Retinal pigment epithelial cell (primary cell): ENCODE results near the gene PDE10A.

ENCODE experiments used
- DNase-seq: peaks from one replicate; pipeline ENCODE4 v3.0.0-alpha.2; 2010; ENCODE audit warnings: low read depth
- H3K4me3 ChIP-seq: 2 replicates; pipeline ENCODE4 v1.5.1; 2011; ENCODE audit warnings: mild to moderate bottlenecking, low read length, control low read depth, moderate library complexity
- TF ChIP-seq, protein P1 (sequence below): conservative IDR thresholded peaks from 2 replicates; pipeline ENCODE4 v1.5.1; 2011; ENCODE audit warnings: low read depth, low read length, control low read depth, inconsistent platforms

Gene PDE10A

DNA sequence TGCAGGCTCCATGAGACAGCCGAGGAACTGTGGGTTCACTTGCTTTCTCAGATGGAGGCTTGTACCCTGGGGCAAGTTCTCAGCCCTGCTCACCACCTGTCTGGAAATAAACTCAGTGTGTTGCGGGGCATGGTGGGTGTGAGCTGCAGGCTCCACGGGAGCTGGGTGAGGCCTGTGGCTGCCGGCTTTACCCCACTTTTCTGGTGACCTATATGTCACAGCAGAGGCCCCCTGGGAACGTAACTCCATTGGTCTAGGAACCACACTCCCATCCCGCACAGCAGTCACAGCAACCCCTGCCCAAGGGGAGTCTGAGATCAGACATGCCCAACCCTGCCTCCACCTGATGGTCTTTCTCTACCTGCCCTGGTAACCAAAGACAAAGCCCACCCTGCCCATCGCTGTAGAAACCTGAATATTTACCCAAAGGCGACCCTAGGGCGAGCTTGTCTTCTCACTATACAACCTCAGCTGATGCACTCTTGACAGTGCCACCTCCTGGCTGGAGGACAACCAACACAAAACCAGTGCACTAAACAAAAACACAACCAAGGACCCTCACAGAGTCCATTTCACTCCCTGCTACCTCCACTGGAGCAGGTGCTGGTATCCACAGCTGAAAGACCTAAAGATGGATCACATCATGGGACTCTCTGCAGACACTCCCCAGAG lies 174.3 kb downstream of the PDE10A start:
- TF ChIP-seq, protein P1, sequence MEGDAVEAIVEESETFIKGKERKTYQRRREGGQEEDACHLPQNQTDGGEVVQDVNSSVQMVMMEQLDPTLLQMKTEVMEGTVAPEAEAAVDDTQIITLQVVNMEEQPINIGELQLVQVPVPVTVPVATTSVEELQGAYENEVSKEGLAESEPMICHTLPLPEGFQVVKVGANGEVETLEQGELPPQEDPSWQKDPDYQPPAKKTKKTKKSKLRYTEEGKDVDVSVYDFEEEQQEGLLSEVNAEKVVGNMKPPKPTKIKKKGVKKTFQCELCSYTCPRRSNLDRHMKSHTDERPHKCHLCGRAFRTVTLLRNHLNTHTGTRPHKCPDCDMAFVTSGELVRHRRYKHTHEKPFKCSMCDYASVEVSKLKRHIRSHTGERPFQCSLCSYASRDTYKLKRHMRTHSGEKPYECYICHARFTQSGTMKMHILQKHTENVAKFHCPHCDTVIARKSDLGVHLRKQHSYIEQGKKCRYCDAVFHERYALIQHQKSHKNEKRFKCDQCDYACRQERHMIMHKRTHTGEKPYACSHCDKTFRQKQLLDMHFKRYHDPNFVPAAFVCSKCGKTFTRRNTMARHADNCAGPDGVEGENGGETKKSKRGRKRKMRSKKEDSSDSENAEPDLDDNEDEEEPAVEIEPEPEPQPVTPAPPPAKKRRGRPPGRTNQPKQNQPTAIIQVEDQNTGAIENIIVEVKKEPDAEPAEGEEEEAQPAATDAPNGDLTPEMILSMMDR = no peak
- H3K4me3 ChIP-seq = no peak overlapping the region
- no peak for DNase-seq

DNA sequence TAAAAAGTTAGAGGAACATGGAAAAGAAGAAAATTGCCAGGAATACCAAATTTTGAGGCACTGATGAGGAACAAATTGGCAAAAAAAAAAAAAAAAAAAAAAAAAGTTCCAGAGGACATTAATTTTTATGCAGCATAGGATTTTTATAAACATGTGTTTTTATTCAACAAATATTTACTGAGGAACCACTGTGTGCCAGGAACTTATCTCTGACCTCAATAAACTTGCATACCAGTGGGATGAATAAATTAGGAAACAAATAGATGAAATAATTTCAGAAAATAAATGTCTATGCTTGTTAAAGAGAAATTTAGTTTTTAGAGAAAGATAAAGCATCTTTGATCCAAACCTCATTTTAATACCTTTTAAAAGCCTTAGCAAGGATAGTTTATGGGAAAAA lies 175.1 kb downstream of the PDE10A start:
- no peak overlapping the region for H3K4me3 ChIP-seq
- TF ChIP-seq, protein P1 = no peak
- DNase-seq = no peak

DNA sequence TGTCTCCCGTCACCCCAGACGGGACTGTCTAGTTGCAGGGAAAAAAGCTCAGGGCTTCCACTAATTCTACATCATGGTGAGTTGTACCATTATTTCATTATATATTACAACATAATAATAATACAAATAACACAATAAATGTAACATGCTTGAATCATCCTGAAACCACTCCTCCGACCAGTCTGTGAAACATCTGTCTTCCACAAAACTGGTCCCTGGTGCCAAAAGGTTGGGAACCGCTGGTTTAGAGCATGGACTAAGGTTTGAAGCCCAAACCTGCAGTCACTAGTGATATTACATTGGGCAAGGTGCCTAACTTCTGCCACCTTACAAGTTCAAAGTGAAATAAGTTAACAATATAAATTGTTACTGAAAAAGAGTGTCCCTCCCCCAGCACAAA lies 175.7 kb downstream of the PDE10A start:
- no peak overlapping the region for H3K4me3 ChIP-seq
- DNase-seq = no peak
- TF ChIP-seq, protein P1 = no peak

DNA sequence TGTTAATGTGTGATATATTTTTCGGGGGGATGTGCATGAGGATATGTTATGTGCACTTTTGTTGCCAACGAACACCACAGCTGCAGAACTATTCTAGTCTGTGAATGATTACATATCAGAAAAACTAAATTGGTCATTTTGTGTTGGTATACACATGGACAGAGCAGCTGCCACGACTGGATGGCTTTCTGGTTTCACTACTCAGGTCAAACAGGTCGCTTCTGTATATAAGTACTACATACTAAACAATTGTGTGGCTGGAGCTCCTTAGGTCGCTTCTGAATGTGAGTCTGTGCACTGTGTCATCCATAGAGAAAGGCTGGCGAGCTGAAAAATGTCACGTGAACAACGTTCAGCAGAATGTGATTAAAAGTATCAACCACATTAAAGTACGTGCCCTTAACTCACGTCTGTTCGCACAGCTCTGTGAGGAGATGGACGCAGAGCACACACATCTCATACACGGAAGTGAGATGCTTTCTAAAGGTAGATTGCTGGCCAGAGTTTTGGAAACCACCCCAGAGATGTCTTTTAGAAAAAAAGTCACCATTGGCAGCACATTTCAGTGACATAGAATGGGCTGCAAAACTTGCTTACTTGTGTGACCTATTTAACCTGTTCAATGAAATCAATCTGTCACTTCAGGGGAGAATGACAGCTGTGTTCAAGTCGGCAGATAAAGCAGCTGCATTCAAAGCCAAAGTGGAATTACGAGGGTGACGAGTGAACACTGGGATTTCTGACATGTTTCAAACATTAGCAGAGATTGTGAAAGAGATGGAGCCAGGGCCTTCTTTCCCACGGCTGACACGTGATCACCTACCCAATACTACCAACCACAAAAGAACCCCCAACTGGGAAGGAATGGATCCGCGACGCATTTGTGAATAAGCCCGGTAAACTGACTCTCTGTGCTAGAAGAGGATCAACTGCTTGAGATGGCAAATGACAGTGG lies 176.6 kb downstream of the PDE10A start:
- no peak for DNase-seq
- TF ChIP-seq, protein P1 = no peak
- H3K4me3 ChIP-seq = no peak overlapping the region

DNA sequence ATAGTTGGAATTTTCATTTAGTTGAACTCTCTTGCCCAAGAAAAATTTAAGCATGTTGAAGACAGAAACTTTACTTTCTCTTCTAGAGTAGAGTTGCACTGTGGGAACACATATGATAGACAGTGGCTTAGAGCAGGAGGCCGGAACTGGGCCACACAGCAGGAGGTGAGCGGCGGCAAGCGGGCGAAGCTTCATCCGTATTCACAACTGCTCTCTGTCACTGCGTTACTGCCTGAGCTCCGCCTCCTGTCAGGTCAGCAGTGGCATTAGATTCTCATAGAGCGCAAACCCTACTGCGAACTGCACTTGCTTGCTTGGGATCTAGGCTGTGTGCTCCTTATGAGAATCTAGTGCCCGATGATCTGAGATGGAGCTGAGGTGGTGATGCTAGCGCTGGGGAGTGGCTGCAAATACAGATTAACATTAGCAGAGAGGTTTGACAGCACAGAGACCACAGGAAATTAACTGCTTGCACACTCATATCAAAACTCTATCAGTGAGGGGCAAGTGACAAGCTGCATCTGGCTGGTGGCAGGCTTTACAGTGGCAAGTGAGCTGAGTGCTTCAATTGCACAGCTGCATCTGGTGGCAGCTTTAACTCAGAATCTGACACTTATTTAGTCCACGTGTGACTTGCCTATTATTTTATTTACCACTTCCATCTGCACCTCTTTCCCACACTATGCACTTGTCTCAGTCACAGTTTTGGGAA lies 178.7 kb downstream of the PDE10A start:
- H3K4me3 ChIP-seq = no peak overlapping the region
- TF ChIP-seq, protein P1 = no peak
- DNase-seq = no peak

DNA sequence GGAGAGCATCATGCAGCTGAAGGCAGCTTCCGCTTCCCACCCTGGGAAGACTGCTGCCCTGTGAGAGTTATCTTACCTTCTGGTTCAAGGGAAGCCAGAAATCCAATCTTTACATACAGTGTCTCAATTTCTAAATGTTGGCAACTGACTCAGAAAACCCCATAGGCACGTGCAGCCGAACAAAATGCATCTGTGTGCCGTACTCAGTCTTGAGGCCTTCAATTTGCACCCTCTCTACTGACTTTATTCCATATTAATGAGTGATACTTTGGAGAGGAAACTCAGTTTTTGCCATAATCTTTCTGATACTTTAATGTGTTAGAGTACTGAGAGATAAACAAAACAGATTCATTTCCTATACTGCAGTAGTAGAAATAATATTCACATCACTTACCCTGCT lies 181.1 kb downstream of the PDE10A start:
- TF ChIP-seq, protein P1 = no peak
- DNase-seq = no peak
- no peak overlapping the region for H3K4me3 ChIP-seq
